ENCODE measurements around the gene TP53RK.

TP53RK gene

DNA sequence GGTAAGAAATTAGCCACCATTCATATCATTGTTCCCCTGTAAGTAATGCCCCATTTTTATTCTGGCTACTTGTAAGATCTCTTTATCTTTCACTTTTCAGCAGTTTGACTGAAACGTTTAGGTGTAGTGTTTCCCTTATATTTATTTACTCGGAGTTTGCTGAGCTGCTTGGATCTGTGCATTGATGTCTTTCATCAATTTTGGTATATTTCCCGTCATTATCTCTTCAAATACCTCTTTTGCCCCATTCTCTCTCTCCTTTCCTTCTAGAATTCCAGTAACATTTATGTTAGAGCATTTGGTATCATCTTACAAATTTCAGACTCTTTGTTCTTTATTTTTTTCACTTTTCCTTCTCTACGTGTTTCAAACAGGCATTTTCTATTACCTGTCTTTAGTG is 28.8 kb downstream of the TP53RK start:
- no peak for DNase-seq (ENCODE audit: low read depth in 2 of 2)

DNA sequence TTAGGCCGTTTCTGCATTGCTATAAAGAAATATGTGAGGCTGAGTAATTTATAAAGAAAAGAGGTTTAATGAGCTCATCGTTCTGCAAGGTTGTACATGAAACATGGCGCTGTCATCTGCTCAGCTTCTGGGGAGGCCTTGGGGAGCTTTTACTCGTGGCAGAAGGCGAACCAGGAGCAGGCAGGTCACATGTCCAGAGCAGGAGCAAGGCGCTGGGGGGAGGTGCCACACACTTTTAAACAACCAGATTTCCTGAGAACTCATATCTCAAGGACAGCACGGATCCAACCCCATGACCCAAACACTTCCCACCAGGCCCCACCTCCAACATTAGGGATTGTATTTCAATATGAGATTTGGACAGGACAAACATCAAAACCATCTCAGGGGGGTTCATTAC is 31.6 kb downstream of the TP53RK start:
- no peak for DNase-seq (ENCODE audit: low read depth in 2 of 2)

DNA sequence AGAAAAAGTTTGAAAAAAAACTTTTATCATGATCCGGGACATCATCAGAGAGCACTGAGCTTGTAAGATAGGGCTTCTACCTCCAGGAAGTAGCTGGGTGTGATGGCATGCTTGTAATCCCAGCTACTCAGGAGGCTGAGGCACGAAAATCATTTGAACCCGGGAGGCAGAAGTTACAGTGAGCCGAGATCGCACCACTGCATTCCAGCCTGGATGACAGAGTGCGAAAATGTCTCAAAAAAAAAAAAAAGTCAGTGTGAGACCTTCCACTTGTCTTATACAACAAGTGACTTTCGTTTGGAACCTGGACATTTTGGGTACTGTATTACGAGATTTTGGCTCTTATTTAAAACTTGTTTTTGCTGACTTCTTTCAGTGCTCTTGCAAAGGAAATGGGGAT is 32.1 kb downstream of the TP53RK start:
- no peak for DNase-seq (ENCODE audit: low read depth in 2 of 2)

DNA sequence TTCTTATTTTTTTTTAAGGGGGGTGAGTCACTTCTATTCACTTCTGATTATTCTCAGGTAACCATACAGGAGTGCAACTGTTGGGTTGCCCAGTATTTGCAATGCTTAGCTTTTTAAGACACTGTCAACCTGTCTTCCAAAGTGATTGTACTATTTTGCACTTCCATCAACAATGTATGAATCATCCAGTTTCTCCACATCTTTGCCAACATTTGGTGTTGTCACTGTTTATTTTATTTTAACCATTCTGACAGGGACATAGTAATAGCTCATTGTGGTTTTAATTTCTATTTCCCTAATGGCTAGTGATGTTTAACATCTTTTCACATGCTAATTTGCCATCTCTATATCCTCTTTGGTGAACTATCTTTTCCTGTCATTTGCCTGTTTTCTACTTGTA is 36.5 kb downstream of the TP53RK start:
- no peak for DNase-seq (ENCODE audit: low read depth in 2 of 2)

DNA sequence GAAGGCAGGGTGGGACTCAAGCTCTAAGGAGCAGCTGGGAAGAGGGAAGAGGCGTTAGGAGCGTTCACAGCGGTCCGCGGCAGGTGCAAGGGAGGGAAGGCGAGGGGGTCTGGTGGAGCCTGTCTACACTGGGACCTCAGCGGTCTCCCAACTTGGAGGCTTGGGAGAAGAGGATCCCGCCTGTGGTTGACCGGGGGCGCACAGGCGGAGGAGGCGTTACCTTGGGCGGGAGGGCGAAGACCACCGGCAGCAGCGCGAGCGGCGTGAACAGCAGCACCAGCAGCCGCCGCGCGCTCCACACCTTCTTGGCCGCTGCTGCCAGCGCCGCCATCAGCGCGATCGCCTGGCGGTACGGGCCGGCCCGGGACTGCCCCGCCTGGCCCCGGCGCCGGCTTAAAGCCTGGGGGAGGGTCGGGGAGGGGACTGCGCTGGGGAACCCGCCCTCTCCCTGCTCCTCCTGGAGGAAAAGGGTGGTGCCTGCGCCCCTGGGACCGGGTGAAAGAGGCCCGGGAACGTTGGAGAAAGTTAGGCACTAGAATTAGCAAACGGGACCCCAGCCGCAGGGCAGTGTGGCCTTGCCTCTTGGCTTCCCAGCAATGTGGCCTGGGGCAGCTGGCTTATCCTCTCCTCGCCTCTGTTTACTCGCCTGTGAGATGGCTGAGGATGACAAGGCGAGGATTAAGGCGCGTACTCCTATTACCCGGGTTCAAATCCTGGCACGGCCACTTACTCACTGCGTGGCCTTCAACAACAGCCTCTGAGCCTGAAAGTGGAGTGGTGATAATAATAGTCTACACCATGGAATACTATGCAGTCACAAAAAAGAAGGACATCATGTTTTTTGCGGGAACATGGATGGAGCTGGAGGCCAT is 37.9 kb downstream of the TP53RK start, which contains the start of gene SLC13A3:
Gene SLC13A3, minus strand, starts transcription at position 369 of the 872 bp plus-strand sequence. Its CDS starts 38 bp downstream, at position 331.
- no peak for DNase-seq (ENCODE audit: low read depth in 2 of 2)

DNA sequence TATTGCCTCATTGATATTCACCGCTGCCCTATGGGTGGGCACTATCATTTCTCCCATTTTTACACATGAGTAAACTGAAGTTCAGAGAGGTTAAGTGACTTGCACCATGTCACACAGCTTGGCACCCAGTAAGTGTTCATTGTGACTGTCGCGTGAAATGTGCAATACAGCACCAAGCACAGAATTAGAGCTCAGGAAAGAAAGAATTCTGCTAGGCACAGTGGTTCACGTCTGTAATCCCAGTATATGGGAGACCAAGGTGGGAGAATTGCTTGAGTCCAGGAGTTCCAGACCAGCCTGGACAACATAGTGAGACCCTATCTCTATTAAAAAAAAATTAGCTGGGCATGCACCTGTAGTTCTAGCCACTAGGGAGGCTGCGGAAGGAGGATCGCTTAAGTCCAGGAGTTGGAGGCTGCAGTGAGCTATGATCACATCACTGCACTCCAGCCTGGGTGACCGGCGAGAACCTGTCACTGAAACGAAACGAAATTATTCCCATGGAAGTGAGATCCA is 38.6 kb downstream of the TP53RK start:
- no peak for DNase-seq (ENCODE audit: low read depth in 2 of 2)

DNA sequence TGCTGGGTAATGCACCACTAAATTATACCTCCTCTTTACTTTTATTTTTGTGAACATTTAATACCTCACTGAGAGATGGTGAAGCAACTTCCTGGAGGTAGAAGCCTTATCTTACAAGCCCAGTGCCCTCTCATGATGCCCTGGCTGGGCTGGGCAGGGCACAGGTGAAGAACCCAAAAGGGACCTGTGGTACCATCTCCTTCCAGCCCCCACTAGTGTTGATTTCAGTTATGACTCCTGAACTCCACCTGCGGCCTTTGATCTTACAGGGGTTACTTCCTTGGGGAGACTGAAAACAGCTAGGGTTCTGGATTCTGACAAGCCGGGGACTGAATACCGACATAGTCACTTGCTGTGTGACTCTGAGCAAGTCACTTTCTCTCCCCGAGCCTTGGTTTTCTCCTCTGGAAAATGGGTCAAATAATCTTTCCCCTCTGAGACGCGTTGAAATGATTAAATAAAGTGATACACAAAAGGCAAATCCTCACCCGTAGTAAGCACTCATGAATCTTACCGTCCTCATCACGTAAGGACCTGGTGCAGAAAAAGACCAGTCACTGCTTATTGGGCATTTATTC is 39.2 kb downstream of the TP53RK start:
- no peak for DNase-seq (ENCODE audit: low read depth in 2 of 2)

DNA sequence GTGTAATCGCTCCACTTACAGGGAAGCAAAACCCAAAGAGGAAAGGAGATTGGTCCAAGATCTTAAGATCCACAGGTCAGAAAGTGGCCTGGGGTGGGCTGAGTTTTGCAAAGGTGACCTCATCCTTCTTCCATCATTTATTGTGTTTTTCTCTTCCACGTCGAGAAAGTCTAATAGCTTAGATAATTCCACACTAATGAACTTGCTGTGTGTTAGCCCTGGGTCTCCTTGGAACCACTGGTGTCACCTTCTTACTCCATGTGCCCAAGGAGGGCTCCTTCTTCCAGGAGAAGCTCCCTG is 39.6 kb downstream of the TP53RK start:
- DNase-seq (ENCODE audit: low read depth in 2 of 2), result no peak

DNA sequence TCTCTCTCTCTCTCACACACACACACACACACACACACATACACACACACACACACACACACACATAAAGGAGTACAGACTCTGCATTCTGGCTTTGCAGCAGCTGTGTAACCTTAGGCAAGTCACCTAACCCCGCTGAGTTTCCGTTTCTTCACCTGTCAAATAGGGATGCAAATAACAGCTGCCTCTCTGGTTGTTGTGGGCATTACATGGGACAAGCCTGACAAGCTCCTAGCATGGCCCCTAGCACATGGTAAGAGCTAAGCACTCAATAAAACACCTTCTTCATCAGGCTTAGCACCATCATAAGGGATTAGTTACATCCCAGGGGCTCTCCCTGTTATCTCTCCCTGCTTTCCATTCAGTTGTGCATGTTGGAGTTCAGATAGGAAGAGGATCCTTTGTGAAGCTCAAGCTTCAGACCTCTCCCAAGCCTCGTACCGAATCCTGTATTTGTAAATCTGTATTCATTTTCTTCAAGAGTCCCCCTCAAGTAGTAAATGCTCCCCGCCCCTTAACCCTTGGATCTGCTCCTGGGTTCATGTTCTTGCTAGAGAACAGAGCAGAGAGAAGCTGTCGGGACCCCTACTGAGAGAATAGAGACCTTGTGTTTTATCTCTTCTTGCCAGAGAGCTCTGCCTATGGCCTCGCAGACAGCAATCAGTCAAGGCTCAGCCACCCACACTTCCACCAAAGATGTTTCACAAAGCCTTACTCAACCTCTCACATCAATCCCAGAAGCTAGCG is 40.2 kb downstream of the TP53RK start:
- no peak for DNase-seq (ENCODE audit: low read depth in 2 of 2)

DNA sequence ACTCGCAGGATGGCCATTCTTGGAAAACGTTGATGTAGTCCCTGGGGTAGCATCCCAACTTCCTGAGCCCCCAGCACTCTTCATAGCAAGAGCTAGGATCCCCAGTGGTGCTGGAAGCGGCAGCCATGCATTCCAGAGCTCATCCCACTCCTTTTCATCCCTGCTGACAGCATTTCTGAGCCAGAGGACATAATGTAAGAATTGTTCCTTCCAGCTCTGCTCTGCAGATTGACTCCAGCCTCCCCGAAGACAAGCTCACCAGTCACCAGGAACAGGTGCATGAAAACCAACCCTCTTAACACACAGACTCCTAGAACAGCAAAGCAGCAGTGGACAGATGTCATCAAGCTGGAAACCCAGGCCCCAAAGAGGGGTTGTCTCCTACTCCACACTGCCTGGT is 41.8 kb downstream of the TP53RK start:
- no peak for DNase-seq (ENCODE audit: low read depth in 2 of 2)

DNA sequence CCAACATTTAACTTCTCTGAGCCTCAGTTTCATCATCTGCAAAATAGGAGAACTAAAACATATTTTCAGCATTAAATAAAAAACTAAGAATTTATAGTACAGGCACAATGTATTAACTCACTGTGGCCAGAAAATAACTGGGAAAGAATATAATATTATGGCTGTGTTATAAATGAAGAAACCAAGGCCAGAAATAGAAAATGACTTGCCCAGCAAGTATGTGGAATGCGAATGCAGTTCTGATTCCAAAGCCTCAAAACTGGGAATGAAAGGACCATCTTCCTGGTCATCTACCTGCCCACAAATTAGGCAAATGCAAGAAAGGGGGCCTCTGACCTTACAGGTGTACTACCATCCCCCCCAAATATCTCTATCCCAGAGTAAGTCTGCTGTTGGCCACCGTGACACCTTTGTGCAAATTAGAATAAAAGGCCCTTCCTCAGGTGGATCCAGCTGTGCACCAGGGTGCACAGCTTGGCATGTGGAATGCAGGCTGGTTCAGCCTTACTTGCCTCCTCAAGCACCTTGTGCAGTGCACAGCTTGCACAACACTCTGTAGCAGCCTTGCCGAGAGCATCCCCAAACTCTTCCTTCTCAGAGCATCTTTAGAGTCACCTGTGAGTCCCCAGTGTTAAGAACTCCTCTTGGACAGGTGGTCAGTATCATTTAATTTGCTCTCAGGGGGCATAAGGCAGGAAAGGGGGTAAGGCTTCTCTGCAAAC is 42.4 kb downstream of the TP53RK start:
- DNase-seq (ENCODE audit: low read depth in 2 of 2), result no peak

DNA sequence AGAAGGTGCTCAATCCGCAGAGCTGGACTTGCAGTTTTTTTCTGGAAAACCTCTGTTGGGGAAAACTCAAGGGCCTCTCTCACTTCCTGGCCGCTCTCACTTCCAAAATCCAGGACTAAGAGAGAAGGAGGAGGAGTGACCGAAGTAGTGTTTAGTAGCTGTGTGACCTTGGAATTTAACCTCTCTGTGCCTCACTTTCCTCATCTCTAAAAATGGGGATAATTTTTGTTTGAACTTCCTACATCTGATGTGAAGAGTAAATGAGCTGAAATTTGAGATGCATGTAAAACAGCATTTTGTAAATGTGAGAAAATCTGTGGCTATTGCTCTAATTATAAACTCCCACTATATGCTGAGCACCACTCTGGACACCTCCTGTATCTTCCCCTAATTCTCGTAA is 43.1 kb downstream of the TP53RK start:
- no peak for DNase-seq (ENCODE audit: low read depth in 2 of 2)

DNA sequence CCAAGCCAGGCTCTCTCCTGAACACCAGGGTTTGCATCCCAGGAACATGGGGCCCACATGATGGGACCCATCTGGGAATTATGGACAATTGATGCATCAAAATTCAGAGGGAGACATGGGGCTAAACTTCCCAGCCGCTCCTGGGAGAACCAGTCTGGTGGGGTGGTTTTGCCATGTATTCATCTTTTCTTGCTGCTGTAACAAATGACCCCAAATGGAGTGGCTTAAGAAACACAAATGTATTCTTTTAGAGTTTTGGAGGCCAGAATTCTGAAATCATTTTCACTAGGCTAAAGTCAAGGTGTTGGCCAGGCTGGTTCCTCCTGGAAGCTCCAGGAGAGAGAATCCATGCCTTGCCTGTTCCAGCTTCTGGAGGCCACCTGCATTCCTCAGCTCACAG is 44.5 kb downstream of the TP53RK start:
- DNase-seq (ENCODE audit: low read depth in 2 of 2), result no peak

DNA sequence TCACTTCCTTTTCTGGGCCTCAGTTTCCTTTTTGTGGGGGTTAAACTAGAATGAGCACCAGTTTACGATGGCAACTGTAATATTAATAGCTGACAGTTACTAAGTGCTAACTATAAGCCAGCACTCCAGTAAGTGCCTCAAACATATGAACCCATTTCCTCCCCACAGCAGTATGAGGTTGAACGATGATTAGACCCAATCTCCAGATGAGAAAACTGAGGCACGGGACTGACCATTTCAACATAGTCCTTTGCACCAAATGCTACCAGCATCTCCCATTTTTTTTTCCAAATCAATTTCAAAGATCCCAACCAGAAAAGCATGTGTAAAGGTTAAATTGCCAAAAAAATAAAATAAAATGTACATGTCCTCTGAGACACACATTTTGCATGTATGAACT is 45.1 kb downstream of the TP53RK start:
- no peak for DNase-seq (ENCODE audit: low read depth in 2 of 2)

DNA sequence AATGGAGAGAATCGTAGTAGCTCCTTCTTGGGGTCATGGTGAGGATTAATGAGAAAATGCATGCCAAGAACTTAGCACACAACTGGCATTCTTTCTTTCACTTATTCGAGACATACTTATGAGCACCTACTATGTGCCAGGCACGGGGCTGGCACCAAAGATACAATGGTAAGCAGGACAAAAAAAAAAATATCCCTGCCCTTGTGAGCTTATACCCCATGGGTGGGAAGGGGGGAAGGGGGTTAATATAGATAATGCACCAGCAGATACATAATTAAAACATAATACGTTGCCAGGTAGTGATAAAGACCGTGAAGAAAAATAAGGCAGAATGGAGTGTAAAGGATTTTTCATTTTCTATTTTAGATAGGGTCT is 46.3 kb downstream of the TP53RK start:
- DNase-seq (ENCODE audit: low read depth in 2 of 2), result no peak

DNA sequence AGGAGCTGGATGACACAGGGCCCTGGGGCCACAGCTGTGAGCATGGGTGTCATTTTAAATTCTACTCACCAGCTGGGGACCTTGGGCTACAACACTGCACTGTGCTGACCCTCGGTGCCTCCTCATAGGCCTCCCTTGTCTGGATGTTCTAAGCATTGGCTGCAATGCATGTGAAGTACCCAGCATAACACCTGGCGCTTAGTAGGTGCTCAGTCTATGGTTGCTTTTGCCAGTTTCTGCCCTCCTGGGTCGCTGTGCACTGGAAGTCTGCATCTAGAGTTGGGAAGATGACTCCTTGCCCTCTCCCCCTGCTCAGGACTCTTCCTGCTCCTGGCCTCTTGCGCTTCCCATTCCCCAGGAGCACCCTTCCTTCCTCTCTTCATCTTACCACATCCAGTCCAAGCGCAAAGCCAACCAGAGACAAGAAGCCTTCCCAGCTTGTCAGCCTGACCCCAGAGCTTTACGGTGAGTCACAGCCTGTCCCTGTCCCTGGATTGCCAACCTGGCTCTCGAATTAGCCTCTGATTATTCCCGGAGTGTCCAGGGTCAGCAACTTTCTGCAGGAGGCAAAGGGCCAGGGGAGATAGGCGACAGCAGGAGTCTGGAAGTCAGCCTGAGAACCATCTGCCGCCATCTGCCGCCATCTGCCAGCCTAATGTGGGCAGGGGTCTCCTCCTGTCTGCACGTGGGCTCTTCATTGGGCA is 46.8 kb downstream of the TP53RK start:
- DNase-seq (ENCODE audit: low read depth in 2 of 2), result no peak

DNA sequence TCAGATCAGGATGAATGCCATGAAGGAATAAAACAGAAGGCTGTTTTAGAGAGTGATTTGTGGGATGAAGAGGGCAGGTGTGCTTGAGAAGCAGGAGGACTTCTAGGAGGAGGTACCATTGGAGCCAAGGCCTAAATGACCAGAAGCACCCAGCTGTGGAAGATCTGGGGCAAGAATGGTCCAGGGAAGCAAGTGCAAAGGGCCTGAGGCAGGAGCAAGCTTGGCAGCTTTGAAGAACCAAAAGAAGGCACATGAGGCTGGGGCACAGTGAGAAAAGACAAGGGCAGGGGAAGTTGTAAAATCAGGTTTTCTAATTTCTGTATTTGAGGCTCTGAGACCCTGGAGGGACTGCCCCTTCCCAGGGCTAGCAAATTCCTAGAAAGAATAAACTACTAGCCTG is 47.8 kb downstream of the TP53RK start:
- no peak for DNase-seq (ENCODE audit: low read depth in 2 of 2)

DNA sequence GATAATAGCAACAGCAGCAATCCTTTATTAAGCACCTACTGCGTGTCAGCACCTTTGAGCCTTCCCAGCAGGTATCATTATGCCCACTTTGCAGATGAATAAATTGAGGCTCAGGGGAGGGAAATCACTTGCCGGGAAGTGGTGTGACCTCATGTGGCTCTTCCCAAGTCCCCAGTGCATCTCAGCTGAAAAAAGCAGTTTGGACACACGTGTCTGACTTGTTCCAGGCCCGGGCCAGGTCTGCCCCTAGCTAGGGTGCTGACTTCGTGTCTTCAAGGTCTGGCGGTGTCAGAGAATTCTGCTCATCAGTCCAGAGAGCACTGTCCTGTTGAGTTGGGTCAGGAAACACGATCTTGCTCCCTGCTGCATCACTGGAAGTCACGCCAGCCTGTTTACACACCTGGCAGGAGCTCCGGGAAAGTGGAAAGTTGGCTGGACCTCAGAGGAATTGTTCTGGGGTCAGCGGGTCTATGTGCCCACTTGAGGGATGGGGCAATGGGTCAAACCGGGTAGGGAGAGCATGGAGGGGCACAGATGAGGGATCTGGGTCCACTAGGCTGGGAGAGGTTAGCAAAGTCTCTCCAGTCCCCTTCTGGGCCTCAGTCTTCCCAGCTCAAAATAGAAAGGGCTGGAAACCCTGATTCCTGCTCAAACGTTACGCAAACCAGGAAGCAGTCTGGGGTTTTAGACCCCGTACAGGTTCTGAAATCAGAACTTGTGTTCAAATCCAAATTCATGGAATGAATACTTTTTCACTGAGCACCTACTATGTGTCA is 48.5 kb downstream of the TP53RK start:
- DNase-seq (ENCODE audit: low read depth in 2 of 2), result no peak

DNA sequence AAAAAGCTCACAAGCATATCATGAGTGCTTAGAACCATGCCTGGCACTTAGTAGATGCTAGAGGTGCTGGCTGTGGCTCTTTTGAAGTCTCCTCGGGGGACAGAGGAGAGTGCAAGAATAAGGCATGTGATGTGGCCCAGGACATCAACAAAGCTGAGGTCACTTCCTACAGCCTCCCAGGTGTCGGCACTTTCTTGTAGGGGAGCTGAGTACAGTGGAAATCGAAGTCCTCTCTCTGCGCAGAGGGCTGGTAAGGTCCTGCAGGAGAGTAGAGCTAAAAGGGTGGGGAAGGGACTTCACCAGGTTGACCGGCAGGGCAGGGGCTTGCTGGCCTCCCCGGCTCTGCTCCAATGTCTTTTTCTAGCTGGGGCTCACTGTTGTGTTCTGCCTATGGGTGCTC is 49.2 kb downstream of the TP53RK start:
- no peak for DNase-seq (ENCODE audit: low read depth in 2 of 2)

DNA sequence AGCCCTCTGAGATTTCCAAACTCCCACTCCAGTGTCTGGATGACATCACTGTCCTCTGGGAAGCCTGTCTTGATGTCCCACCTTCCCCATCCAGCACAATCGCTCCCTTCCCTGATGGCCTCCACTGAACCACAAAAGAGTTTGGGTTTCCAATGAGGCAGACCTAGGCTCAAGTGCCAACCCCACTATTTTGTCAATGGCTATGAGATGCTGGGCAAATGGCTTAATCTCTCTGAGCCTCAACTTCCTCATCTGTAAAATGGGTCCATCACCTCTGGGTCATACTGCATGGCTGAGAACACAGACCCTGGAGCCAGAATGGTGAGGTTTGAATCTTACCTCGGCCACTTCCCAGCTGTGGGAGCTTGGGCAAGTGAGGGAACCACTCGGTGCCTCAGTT is 49.7 kb downstream of the TP53RK start:
- DNase-seq (ENCODE audit: low read depth in 2 of 2), result no peak

DNA sequence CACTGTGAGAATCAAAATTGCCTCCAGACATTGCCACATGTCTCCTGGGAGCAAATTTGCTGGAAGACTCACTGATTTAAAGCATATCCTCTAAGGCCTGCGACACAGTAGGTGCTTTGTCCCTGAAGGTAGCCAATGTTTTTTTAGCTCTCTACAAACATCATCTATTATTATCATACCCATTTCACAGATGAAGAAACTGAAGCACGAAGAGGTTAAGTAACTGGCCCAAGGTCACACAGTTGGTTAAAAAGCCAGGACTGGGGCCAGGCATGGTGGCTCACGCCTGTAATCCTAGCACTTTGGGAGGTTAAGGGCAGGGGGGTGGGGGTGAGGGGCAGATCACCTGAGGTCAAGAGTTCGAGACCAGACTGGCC is 50.4 kb downstream of the TP53RK start:
- DNase-seq (ENCODE audit: low read depth in 2 of 2), result no peak

All from stimulated activated CD4-positive, alpha-beta T cell treated with anti-CD3 and anti-CD28 coated beads, Interleukin-15, amount 100 ng/mL, for 48 hours (primary cell).